Measurements from ENCODE around the gene HEPACAM.

Gene HEPACAM

DNA sequence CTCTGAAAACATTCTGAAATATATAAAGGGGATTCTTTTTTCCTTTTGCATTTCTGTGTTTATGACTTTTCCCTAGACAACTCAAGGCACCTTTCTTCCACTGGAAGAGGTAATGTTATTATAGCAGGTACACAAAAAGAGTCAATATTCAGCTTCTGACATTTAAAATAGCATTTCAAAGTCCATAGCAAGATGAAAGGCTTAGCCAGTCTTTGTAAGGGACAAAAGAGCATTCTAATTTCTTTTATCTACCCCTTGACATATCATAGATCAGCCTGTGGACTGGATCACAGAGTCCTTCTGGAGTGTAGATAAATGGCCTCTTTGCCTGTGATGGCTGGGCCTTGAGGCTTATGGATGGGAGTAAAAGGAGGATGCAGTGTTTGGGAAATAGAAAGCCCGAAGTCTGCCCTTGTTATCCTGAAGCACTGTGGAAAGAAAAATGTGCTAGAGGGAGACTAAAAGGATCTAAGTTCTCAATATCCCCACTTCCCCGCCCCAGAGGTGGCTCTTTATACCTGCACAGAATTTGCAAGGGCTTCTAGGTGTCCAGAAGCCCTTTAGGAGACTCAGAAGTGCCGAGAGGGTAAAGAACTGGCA is 1.6 kb upstream of the HEPACAM start:
- Histone ChIP-seq H2AFZ (ENCODE audit: low read depth, low read length) (no peak overlapping the region), H3K36me3 (ENCODE audit: insufficient read depth, low read length) (no peaks in the 10 kb centered on the region), H3K4me1 (ENCODE audit: insufficient read depth, low read length) (peaks cover 15% of the 10 kb centered on the region), H3K9me3 (ENCODE audit: low read length) (no peaks in the 10 kb centered on the region), H3K27me3 (ENCODE audit: insufficient read depth, low read length) (peaks cover 11% of the 10 kb centered on the region), H3K4me3 (ENCODE audit: low read length) (no peak overlapping the region)

DNA sequence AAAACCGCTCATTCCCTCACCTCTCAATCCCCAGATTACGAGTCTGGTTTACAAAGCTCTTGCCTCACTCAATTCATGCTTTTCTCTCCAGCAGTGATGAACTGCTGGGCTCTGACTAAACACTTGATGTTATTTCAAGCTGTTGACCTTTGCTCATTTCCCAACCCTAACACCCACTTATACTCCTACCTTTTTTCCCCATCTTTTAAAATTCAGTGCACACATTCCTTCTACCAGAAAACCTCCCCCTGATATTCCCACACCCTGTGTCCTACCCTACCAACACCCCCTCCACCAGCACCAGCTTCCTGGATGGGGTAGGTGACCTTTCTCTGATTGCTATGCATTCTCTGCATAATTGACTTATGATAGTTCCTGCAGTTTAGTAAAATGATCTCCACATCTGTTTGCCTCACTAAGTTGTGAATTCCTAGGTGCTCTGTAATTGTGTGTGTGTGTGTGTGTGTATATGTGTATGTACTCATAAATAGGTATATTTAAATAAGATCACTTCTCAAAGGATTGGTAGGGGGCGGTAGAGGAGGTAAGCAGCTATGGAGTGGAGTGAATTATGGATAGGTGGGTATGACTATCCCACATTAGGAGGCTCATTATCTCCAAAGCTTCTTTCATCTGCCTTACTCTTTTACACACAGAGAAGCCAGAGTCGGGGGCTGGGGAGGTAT is 842 bp downstream of the HEPACAM start:
- no peaks in the 10 kb centered on the region for H3K36me3 ChIP-seq (ENCODE audit: insufficient read depth, low read length)
- no peak overlapping the region for H2AFZ ChIP-seq (ENCODE audit: low read depth, low read length)
- no peaks in the 10 kb centered on the region for H3K9me3 ChIP-seq (ENCODE audit: low read length)
- peaks cover 11% of the 10 kb centered on the region for H3K27me3 ChIP-seq (ENCODE audit: insufficient read depth, low read length)
- H3K4me3 ChIP-seq (ENCODE audit: low read length), result no peak overlapping the region
- H3K4me1 ChIP-seq (ENCODE audit: insufficient read depth, low read length), result peaks cover 12% of the 10 kb centered on the region

- H3K27me3 ChIP-seq (ENCODE audit: insufficient read depth, low read length), result peaks cover 14% of the 10 kb centered on the region
- no peaks in the 10 kb centered on the region for H3K9me3 ChIP-seq (ENCODE audit: low read length)
- H2AFZ ChIP-seq (ENCODE audit: low read depth, low read length), result no peak overlapping the region
- H3K4me1 ChIP-seq (ENCODE audit: insufficient read depth, low read length), result peaks cover 12% of the 10 kb centered on the region
- H3K36me3 ChIP-seq (ENCODE audit: insufficient read depth, low read length), result no peaks in the 10 kb centered on the region
- H3K4me3 ChIP-seq (ENCODE audit: low read length), result no peak overlapping the region
Observed at GRCh38 chr11:124930799-124931198, 5.0 kb downstream of the HEPACAM start.

DNA sequence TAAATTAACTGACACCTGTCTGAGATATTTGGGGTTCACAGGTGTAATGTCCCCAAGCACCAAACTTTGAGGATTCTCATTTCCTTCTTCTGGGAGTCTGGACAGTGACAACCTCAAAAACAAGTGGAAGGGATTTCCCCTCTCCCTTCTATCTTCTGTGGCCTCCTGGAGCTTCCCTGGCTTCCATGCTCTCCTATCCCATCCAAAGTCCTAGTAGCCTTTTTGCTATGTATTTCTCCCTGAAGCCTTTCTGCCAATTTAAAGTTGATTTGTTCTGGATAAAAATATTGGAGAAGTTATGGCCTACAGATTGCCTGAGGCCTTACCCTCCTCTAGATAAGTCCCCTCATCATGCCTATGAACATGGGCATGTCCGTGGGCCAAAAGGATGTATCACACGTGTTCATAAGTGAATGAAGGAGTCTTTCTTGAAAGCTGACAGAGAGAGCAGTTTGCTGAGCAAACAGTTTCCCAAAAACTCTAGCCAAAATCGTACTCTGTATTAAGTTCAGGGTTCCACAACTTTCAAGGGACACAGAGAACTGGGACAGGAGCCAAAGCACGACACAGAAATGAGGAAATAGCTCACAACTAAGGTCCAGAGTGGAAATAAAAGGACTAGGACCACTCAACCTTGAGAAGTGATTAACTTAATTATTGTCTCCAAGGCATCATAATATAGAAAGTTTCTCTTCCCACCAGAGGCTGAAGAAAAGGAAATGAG is 6.7 kb downstream of the HEPACAM start:
- peaks cover 9% of the 10 kb centered on the region for H3K27me3 ChIP-seq (ENCODE audit: insufficient read depth, low read length)

GRCh38 chr11:124923296-124923695 is 12.6 kb downstream of the HEPACAM start:
- Histone ChIP-seq H2AFZ (ENCODE audit: low read depth, low read length) (no peak overlapping the region), H3K36me3 (ENCODE audit: insufficient read depth, low read length) (no peaks in the 10 kb centered on the region), H3K9me3 (ENCODE audit: low read length) (peaks cover 4% of the 10 kb centered on the region), H3K27me3 (ENCODE audit: insufficient read depth, low read length) (peaks cover 31% of the 10 kb centered on the region), H3K4me1 (ENCODE audit: insufficient read depth, low read length) (no peaks in the 10 kb centered on the region), H3K4me3 (ENCODE audit: low read length) (no peak overlapping the region)

More for the DNA sequence above, 6.7 kb downstream of the HEPACAM start:
- H3K4me1 ChIP-seq (ENCODE audit: insufficient read depth, low read length), result no peaks in the 10 kb centered on the region
- H3K9me3 ChIP-seq (ENCODE audit: low read length), result no peaks in the 10 kb centered on the region
- H2AFZ ChIP-seq (ENCODE audit: low read depth, low read length), result no peak overlapping the region
- H3K36me3 ChIP-seq (ENCODE audit: insufficient read depth, low read length), result no peaks in the 10 kb centered on the region
- H3K4me3 ChIP-seq (ENCODE audit: low read length), result no peak overlapping the region

DNA sequence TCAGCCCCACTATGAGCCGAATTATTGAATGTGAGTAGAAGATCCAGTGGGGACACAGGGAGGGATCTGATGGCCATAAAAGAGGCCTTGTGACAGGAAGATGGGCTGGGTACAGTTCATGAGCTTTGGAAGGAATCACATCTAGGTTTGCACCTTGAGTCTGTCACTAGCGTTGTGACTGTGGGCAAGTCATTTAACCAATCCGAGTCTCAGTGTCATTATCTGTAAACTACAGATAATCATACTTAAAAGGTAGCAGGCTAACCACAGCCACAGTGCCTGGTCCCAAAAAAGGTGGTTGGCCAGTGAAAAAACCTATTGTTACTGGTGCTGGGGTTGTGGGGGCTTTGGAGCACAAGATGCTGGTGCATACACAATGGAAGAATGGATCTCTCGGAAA is 13.0 kb downstream of the HEPACAM start:
- Histone ChIP-seq H3K4me1 (ENCODE audit: insufficient read depth, low read length) (no peaks in the 10 kb centered on the region), H3K4me3 (ENCODE audit: low read length) (no peak overlapping the region), H2AFZ (ENCODE audit: low read depth, low read length) (no peak overlapping the region), H3K27me3 (ENCODE audit: insufficient read depth, low read length) (peaks cover 32% of the 10 kb centered on the region), H3K9me3 (ENCODE audit: low read length) (peaks cover 4% of the 10 kb centered on the region), H3K36me3 (ENCODE audit: insufficient read depth, low read length) (no peaks in the 10 kb centered on the region)

DNA sequence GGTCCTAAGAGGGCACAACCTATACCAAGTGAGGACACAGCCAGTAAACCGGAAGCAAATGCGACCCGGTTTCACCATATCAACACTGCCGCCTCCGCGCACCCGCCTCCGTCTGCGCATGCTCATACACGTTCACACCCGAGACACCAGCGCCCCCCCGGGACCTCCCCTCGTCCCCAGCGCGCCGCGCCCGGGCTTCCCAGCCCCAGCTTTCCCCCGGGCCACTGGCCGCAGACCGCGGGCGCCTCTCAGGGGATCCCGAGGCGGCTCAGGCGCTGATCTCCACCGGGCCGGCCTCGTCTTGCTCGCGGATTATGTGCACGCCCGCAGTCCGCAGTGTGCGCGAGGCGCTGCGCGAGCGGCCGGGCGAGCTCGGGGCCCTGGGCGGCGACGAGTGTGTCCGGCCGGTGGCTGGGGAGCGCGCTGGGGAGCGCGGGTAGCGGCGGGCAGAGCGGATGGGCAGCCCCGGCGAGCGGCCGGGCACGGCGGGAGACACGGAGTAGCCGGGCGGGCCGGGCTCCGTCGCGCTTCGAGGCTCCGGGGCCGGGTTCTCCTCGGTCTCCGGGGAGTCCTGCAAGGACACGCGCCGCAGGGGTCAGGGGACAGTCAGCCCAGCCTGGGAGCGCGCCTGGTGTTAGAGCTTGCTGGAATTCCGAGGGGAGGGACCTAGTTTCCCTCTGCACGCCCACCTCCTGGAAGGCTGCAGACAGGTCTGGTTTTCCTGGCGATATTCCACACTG is 14.8 kb downstream of the HEPACAM start:
- peaks cover 4% of the 10 kb centered on the region for H3K9me3 ChIP-seq (ENCODE audit: low read length)
- no peaks in the 10 kb centered on the region for H3K4me1 ChIP-seq (ENCODE audit: insufficient read depth, low read length)
- H3K27me3 ChIP-seq (ENCODE audit: insufficient read depth, low read length), result peaks cover 34% of the 10 kb centered on the region
- H3K4me3 ChIP-seq (ENCODE audit: low read length), result peak overlapping the region; percentile 32
- H2AFZ ChIP-seq (ENCODE audit: low read depth, low read length), result peak overlapping the region; percentile 24
- no peaks in the 10 kb centered on the region for H3K36me3 ChIP-seq (ENCODE audit: insufficient read depth, low read length)

DNA sequence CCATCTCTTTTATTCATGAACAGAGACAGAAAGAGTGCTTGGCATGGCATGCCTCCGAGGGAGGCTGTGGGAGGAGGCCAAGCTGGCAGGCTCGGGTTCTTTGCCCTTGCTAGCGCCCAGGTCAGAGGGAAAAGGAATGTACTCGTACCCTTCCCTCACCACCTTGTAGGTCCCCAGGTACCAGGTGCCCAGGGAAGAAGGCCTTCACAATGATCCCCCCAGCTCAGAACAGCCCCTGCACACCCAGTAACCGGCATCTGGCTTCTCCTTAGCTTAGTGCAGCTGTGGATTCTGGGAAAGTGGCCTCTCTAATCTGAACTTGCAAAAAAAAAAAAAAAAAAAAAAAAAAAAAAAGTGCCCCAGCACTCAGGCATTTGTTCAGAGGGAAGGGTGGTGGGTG is 15.5 kb downstream of the HEPACAM start:
- peak overlapping the region; percentile 32 for H3K4me3 ChIP-seq (ENCODE audit: low read length)
- H3K4me1 ChIP-seq (ENCODE audit: insufficient read depth, low read length), result no peaks in the 10 kb centered on the region
- peaks cover 4% of the 10 kb centered on the region for H3K9me3 ChIP-seq (ENCODE audit: low read length)
- H2AFZ ChIP-seq (ENCODE audit: low read depth, low read length), result no peak overlapping the region
- peaks cover 34% of the 10 kb centered on the region for H3K27me3 ChIP-seq (ENCODE audit: insufficient read depth, low read length)
- H3K36me3 ChIP-seq (ENCODE audit: insufficient read depth, low read length), result no peaks in the 10 kb centered on the region

- Histone ChIP-seq H3K9me3 (ENCODE audit: low read length) (peaks cover 4% of the 10 kb centered on the region), H3K27me3 (ENCODE audit: insufficient read depth, low read length) (peaks cover 34% of the 10 kb centered on the region), H2AFZ (ENCODE audit: low read depth, low read length) (no peak overlapping the region), H3K4me3 (ENCODE audit: low read length) (no peak overlapping the region), H3K36me3 (ENCODE audit: insufficient read depth, low read length) (no peaks in the 10 kb centered on the region), H3K4me1 (ENCODE audit: insufficient read depth, low read length) (no peaks in the 10 kb centered on the region)
Observed at GRCh38 chr11:124919898-124920297, 15.9 kb downstream of the HEPACAM start.

DNA sequence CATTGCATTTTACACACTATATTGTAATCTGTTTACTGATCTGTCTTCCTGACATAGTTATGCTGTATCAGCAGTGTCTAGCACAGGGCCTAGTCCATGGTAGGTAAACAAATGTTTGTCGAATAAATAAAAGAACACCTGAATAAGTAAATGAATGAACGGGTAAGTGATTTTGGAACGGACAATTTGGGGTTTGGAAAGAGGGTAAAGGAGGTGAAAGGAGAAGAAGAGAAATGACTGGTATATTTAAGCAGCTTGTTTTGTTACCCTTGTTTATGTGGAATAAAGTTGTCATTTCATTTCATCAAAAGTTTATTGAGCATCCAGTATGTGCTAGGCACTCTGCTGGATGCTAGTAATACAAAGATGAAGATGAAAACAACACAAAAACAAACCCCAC is 16.9 kb downstream of the HEPACAM start, which contains the start of gene HEPN1:
Gene HEPN1, plus strand, starts transcription at position 301 of the 400 bp plus-strand sequence.
- no peaks in the 10 kb centered on the region for H3K4me1 ChIP-seq (ENCODE audit: insufficient read depth, low read length)
- peaks cover 34% of the 10 kb centered on the region for H3K27me3 ChIP-seq (ENCODE audit: insufficient read depth, low read length)

GRCh38 chr11:124917115-124917637 is 18.7 kb downstream of the HEPACAM start:
- no peak overlapping the region for H3K4me3 ChIP-seq (ENCODE audit: low read length)
- H3K9me3 ChIP-seq (ENCODE audit: low read length), result peaks cover 3% of the 10 kb centered on the region
- no peak overlapping the region for H2AFZ ChIP-seq (ENCODE audit: low read depth, low read length)
- no peaks in the 10 kb centered on the region for H3K36me3 ChIP-seq (ENCODE audit: insufficient read depth, low read length)
- H3K27me3 ChIP-seq (ENCODE audit: insufficient read depth, low read length), result peaks cover 33% of the 10 kb centered on the region
- no peaks in the 10 kb centered on the region for H3K4me1 ChIP-seq (ENCODE audit: insufficient read depth, low read length)

More for the DNA sequence above, 16.9 kb downstream of the HEPACAM start, which contains the start of gene HEPN1:
- Histone ChIP-seq H3K36me3 (ENCODE audit: insufficient read depth, low read length) (no peaks in the 10 kb centered on the region), H3K9me3 (ENCODE audit: low read length) (peaks cover 4% of the 10 kb centered on the region), H2AFZ (ENCODE audit: low read depth, low read length) (no peak within 1 kb of the TSS), H3K4me3 (ENCODE audit: low read length) (no peak within 1 kb of the TSS)

DNA sequence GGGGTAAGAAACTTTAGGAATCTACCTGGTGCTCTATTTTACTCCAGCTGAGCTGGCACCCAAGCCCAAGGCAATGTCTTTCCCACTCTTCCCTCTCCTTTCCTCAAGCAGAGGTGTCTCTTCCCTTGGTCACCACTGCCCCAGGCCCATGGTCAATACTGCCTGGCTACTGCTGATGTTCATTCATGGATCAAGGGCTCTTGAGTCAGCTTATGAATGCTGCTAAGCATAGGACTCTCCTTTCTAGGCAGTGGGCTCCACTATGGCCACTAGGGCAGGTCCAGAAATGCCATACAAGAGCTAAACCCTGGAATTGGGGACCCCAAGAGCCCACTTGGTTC is 19.5 kb downstream of the HEPACAM start:
- H3K36me3 ChIP-seq (ENCODE audit: insufficient read depth, low read length), result no peaks in the 10 kb centered on the region
- H3K4me3 ChIP-seq (ENCODE audit: low read length), result no peak overlapping the region
- H3K27me3 ChIP-seq (ENCODE audit: insufficient read depth, low read length), result peaks cover 25% of the 10 kb centered on the region
- H2AFZ ChIP-seq (ENCODE audit: low read depth, low read length), result no peak overlapping the region
- no peaks in the 10 kb centered on the region for H3K4me1 ChIP-seq (ENCODE audit: insufficient read depth, low read length)
- no peaks in the 10 kb centered on the region for H3K9me3 ChIP-seq (ENCODE audit: low read length)

Measured in neuron (in vitro differentiated cells).